HL-60 (cell line): ENCODE results near the gene MUC21.

Experiments
- DNase-seq, 2 experiments: peaks; one replicate each; pipeline ENCODE4 v3.0.0-alpha.2; 2010 to 2020; ENCODE audit warnings: low read depth in 1 of 2, low spot score in 1 of 2
- H3K27ac ChIP-seq: fragments of 250-450 bp; sonication (Bioruptor Pico); replicated peaks from 2 replicates; pipeline ENCODE4 v1.5.1; 2020; ENCODE audit warnings: mild to moderate bottlenecking, moderate library complexity
- H3K27me3 ChIP-seq: fragments of 250-450 bp; sonication (Bioruptor Pico); 2 replicates; pipeline ENCODE4 v1.5.1; 2021; ENCODE audit warnings: mild to moderate bottlenecking, moderate library complexity; ENCODE audit not compliant: insufficient read depth, poor library complexity, severe bottlenecking
- H3K4me3 ChIP-seq: replicated peaks from 2 replicates; pipeline ENCODE4 v1.5.1; 2011; ENCODE audit warnings: mild to moderate bottlenecking, control low read depth, low read length; ENCODE audit not compliant: insufficient read depth
- GABPA ChIP-seq: IDR thresholded peaks from 2 replicates; pipeline ENCODE4 v1.6.1; 2012; ENCODE audit warnings: low read depth
- POLR2AphosphoS5 ChIP-seq: IDR thresholded peaks from 2 replicates; pipeline ENCODE4 v1.6.1; 2012; ENCODE audit warnings: low read depth
- SPI1 ChIP-seq: IDR thresholded peaks from 2 replicates; pipeline ENCODE4 v1.6.1; 2012; ENCODE audit warnings: low read depth, mild to moderate bottlenecking, borderline replicate concordance
- TF ChIP-seq, protein P1 (sequence below): IDR thresholded peaks from one replicate; pipeline ENCODE4 v1.5.1; 2011; ENCODE audit warnings: low read length, control low read depth, inconsistent platforms; ENCODE audit not compliant: insufficient read depth
- TF ChIP-seq, protein P2 (sequence below): IDR thresholded peaks from 2 replicates; pipeline ENCODE4 v1.6.1; 2012; ENCODE audit warnings: low read depth; ENCODE audit not compliant: insufficient replicate concordance

Gene MUC21

DNA sequence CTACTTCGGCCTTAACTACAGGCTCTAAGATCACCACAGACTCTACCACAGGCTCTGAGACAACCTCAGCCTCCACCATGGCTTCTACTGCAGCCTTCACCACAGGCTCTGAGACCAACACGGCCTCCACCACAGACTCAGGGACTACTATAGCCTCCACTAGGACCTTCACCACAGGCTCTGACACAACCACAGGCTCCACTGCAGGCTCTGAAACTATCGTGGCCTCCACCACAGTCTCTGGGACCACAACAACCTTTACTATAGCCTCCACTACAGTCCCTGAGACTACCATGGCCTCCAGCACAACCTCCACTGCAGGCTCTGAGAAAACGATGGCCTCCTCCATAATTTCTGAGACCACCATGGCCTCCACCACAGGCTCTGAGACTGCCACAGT, 42.1 kb downstream of the MUC21 start:
- H3K4me3 ChIP-seq = no peak overlapping the region
- no peak for DNase-seq
- TF ChIP-seq SPI1 = no peak
- no peak for TF ChIP-seq POLR2AphosphoS5
- TF ChIP-seq, protein P1, sequence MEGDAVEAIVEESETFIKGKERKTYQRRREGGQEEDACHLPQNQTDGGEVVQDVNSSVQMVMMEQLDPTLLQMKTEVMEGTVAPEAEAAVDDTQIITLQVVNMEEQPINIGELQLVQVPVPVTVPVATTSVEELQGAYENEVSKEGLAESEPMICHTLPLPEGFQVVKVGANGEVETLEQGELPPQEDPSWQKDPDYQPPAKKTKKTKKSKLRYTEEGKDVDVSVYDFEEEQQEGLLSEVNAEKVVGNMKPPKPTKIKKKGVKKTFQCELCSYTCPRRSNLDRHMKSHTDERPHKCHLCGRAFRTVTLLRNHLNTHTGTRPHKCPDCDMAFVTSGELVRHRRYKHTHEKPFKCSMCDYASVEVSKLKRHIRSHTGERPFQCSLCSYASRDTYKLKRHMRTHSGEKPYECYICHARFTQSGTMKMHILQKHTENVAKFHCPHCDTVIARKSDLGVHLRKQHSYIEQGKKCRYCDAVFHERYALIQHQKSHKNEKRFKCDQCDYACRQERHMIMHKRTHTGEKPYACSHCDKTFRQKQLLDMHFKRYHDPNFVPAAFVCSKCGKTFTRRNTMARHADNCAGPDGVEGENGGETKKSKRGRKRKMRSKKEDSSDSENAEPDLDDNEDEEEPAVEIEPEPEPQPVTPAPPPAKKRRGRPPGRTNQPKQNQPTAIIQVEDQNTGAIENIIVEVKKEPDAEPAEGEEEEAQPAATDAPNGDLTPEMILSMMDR = no peak
- TF ChIP-seq GABPA = no peak
- TF ChIP-seq, protein P2, sequence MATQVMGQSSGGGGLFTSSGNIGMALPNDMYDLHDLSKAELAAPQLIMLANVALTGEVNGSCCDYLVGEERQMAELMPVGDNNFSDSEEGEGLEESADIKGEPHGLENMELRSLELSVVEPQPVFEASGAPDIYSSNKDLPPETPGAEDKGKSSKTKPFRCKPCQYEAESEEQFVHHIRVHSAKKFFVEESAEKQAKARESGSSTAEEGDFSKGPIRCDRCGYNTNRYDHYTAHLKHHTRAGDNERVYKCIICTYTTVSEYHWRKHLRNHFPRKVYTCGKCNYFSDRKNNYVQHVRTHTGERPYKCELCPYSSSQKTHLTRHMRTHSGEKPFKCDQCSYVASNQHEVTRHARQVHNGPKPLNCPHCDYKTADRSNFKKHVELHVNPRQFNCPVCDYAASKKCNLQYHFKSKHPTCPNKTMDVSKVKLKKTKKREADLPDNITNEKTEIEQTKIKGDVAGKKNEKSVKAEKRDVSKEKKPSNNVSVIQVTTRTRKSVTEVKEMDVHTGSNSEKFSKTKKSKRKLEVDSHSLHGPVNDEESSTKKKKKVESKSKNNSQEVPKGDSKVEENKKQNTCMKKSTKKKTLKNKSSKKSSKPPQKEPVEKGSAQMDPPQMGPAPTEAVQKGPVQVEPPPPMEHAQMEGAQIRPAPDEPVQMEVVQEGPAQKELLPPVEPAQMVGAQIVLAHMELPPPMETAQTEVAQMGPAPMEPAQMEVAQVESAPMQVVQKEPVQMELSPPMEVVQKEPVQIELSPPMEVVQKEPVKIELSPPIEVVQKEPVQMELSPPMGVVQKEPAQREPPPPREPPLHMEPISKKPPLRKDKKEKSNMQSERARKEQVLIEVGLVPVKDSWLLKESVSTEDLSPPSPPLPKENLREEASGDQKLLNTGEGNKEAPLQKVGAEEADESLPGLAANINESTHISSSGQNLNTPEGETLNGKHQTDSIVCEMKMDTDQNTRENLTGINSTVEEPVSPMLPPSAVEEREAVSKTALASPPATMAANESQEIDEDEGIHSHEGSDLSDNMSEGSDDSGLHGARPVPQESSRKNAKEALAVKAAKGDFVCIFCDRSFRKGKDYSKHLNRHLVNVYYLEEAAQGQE = no peak
- H3K27ac ChIP-seq = no peak overlapping the region
- H3K27me3 ChIP-seq = no peaks in the 10 kb centered on the region

DNA sequence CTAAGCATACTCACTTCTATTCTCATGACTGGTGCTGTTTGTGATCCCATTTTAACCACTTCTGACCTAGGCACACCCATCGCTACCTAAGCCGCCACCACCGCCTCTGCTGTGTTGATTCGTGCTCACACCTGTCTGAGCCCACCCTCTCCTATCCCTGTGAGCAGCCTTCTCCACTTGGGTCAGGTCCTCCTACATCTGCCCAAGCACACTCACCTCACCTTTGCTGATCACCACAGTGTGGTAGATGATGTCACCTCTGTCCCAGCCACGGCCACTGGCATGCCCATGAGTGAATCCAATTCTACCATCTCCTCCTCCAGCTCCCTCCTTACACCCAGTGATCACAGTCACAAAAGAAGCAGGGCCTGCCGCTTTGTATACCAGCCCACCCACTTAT, 47.6 kb downstream of the MUC21 start:
- Histone ChIP-seq H3K4me3 (no peak overlapping the region), H3K27ac (no peak overlapping the region), H3K27me3 (peaks cover 5% of the 10 kb centered on the region)
- DNase-seq = no peak
- TF ChIP-seq, protein P2 = no peak
- no peak for TF ChIP-seq GABPA
- TF ChIP-seq SPI1 = no peak
- TF ChIP-seq, protein P1 = no peak

GRCh38 chr6:31033075-31033474, 49.6 kb downstream of the MUC21 start:
- TF ChIP-seq, protein P2 = no peak
- TF ChIP-seq SPI1 (no peak), POLR2AphosphoS5 (no peak), GABPA (no peak)
- TF ChIP-seq, protein P1 = no peak

More at GRCh38 chr6:31033075-31033474, 49.6 kb downstream of the MUC21 start:
- Histone ChIP-seq H3K27me3 (peaks cover 5% of the 10 kb centered on the region), H3K27ac (no peak overlapping the region), H3K4me3 (no peak overlapping the region)
- DNase-seq = no peak
